Hematopoietic multipotent progenitor cell treated with erythropoietin and hydrocortisone succinate and interleukin-3 and kit ligand, for 15 days (in vitro differentiated cells): ENCODE measurements around the gene CDKAL1.
"Not testable (repeated sequence)": the region's sequence is repeated elsewhere in the genome, so short reads cannot be mapped to it uniquely, and the experiment has no call there.

Source experiments
- DNase-seq: peaks from one replicate; pipeline ENCODE4 v3.0.0-alpha.2; 2015; ENCODE audit warnings: low spot score

Gene CDKAL1

DNA sequence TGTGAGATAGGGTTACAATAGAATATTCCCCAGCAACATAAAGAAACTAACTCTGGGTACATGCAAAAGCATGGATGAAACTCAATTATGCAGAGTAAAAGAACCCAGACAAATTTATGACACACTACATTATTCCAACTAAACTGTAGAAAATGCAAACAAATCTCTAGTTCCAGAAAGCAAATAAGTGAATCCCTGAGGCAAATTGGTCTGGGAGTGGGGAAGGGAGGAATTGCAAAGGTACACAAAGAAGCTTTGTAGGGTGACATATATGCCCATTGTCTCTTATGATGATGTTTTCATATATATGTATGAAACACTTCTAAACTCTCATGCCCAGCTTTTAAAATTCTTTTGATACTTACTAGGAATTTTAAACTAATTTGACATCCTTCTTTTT, 266.0 kb downstream of the CDKAL1 start:
- DNase-seq, result no peak

DNA sequence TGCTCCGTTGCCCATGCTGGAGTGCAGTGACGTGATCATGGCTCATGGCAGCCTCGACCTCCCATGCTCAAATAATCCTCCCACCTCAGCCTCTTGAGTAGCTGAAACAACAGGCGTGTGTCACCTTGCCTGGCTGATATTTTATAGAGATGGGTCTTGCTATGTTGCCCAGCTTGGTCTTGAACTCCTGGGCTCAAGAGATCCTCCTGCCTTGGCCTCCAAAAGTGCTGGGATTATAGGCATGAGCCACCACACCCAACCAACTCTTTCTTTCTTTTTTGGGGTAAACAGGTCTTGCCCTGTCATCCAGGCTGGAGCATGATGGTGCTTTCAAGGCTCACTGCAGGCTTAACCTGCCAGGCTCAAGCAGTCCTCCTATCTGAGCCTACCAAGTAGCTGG, 266.4 kb downstream of the CDKAL1 start:
- DNase-seq, result no peak

DNA sequence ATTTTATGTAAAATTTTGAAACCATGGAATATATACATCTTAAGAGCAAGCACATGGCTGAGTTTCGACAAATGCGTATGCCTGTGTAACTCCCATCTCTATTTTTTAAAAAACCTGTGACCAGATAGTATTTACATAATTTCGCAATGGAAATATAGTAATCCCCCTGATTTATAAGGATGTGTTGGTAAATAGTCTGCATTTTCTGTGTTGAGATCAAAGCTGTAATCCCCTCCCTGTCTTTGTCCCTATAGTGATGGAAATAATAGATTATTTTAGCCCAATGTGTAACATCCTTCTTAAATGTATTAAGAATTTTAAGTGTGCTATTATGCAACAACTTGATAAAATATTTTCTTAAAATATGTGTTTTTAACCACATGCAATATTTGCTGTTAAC, 267.3 kb downstream of the CDKAL1 start:
- no peak for DNase-seq

DNA sequence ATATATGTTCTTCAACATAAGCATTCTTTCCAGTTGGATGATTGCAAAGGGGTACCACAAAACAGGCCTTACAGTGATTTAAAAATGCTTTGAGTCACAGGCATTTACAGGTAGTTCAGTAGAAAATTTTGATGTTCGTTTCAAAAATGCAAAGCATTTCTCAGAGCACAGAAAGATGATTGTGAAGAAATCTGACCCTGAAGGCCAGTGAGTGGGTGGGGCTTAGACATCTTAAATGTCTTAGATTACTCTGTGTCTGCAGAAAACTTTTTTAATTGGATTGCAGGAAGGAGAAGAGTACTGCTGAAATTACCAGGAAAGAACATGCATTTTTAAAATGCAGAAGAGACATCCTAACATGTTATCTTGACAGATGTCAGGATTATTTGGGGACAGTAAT, 268.3 kb downstream of the CDKAL1 start:
- no peak for DNase-seq

DNA sequence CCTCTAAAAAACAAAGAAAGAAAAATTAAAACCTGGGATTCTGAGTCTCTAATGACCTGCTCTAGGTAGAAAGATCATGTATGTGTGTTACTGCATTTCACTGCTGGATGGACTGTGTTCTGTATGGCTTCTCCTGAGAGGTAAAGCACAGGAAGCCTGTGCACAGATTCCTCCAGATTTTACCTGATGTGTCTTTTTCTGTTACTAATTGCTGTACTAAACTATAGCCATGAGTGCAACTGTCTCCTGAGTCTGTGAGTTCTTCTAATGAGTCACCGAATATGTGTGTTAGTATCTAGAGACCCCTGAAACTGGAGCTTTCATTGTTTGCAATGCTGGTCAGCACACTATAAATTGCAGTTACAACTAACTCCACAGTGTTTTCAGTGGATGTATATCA, 270.8 kb downstream of the CDKAL1 start:
- no peak for DNase-seq

DNA sequence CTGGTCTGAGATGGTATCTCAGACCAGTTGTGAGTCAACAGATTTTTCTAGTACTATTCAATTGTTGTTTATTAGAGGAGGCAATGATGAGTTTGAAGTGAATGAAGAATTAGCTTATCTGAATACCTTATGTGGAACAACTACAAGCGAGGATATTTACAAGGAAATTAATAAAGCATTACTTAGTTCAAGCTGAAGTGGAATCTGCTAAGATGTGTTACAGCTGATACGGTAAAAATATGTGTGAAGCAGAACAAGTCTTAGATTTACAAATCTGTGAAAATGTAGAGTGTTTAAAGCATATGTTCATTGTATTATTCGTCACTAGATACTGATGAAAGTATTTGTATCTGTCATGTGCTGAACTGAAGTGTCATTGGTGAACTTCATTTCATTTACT, 272.4 kb downstream of the CDKAL1 start:
- DNase-seq, result no peak

DNA sequence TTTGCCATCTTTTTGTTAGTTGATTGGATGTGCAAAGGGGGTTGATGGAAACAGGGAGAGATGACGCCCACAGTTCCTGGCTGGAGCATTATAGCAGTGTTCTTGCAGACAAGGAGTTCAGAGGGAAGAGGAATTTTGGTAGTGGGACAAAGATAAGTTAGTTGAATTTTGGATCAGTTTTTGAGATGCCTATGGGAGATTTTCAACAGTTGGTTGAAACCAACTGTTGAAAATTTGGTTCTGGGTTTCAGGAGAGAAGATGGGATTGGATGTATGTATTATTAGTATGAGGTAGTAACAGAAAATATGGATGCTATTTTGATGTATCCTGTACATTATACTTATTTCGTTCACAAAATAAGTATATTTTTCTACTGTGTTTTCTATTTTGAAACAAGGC, 274.2 kb downstream of the CDKAL1 start:
- no peak for DNase-seq

DNA sequence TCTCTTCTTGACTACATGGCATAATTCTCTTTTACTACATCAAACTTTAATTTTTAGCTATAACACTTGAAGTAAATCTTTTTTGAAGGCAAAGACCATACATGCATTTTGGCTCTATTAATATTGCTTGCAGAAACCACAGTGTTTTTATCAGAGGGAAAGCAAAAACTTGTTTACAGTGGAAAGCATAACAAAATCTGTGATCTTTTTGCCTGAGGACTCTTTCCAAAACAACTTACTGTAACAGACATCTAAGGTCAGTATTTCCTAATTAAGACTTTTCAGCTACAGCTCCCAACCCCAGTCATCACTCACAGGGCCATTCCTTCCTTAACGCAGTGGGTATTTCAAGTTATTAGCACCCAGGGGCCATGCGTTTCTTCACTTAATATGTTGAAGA, 274.7 kb downstream of the CDKAL1 start:
- no peak for DNase-seq

DNA sequence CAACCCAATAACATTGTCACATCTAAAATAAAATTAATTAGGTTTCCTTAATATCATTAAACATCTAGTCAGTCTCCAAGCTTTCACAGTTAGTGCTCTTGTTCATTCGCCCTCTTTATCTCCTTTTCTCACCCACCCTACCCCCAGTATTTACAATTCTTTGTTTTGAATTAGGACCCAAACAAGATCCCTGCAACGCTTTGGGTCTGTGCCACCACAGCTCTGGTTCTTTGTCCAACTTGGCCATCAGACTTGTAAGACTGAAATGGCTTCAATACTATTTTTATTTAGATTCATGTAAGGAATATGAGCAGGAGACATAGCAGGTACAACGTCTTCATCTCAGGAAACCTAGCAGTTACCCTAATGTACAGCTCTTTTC, 276.5 kb downstream of the CDKAL1 start:
- DNase-seq, result no peak

DNA sequence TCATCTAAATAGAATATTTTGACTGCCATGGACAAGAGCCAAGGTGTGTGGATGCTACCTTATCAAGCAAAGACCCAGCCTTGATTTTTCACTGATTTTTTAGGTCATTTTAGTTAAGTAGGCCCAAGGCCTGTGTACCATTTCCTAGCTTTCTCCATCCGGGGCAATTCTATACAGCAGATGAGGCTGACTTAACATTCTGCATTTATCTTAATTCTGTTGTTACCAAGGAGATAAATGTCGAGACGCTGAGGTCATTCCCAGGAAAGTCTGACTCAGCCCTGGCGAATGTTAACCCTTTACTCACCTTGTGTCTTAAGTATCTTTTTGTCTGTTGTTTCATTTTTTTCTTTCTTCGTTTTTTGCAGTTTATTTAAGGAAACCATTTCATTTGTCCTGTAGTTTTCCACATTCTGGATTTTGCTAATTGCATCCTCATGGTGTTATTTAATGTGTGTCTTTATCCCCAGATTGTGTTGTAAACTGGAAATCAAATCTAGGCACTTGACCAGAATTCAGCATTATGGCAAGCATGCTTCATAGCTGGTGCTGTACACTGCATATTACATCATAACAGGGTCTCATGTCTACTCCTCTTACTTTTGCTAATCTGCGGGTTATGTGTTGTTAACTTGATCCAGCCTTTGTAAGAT, 277.0 kb downstream of the CDKAL1 start:
- DNase-seq, result peak; percentile 11

DNA sequence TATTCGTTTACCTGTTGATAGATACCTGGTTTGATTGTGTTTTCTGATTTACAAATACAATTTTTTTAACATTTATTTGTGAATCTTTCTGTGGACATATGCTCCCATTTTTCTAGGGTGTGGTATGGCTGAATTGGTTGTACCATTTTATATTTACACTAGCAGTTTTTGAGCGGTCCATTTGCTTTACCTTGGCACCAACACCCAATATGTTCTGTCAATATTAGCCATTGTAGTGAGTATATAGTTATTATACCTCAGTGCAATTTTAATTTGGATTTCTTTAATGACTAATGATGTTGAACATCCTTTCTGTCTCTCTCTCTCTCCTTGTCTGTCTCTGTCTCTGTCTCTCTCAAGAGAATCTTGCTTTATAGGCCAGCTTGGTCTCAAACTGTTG, 278.5 kb downstream of the CDKAL1 start:
- no peak for DNase-seq

DNA sequence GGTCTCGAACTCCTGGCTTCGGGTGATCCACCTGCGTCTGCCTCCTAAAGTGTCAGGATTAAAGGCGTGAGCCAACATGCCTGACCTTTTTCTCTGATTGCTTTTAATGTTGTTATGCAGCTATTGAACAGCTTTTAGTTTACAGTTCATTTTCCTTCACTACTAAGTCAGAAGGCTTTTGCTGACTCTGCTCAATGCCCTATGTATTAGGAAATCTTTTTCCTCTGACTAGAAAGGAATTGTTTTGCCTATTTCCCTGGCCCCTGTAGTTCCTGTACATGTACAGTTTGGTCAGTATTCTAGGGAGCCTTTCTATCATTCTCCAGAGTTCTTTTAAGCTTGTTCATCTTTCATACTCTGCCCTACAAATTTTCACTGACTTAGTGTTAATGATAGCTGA, 280.2 kb downstream of the CDKAL1 start:
- no peak for DNase-seq

DNA sequence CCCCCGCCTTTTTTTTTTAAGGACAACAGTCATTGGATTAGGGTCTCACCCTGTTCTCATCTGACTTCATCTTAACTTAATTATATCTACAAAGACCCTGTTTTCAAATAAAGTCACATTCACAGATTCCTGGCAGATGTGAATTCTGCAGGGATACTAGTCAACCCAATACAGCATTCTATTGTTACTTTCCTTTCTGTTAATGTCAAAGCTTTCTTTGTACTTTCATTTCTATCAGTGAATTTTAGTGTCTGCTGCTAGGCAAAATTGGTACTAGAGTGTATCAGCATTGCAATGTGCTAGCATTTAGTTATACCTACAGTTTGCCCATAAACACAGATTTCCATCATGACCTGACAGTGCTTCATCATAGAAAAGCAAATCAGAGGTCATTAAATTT, 281.9 kb downstream of the CDKAL1 start:
- DNase-seq, result no peak

DNA sequence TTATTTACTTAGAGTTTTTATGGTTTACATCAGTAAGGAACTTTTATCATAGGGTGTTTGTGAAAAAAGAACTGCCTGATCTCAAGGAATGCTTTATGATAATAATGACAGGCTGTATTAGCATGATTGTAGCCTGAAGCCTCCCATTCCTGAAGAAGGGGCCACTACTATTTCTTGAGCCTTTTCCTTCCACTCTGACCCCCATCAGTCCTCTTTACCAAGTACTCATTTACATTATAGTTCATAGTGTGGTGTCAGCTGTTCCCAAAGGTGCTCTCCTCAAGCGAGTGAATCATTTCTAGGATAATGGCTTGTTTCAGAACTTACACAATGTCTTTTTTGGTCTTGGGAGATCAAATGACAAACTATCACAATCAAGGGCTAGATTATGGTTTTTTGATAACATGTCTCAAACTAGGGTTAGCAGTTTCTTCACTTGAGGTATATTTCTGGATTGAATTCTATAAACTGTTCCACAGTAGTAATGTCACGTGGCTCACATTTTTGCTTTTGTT, 283.6 kb downstream of the CDKAL1 start:
- no peak for DNase-seq

DNA sequence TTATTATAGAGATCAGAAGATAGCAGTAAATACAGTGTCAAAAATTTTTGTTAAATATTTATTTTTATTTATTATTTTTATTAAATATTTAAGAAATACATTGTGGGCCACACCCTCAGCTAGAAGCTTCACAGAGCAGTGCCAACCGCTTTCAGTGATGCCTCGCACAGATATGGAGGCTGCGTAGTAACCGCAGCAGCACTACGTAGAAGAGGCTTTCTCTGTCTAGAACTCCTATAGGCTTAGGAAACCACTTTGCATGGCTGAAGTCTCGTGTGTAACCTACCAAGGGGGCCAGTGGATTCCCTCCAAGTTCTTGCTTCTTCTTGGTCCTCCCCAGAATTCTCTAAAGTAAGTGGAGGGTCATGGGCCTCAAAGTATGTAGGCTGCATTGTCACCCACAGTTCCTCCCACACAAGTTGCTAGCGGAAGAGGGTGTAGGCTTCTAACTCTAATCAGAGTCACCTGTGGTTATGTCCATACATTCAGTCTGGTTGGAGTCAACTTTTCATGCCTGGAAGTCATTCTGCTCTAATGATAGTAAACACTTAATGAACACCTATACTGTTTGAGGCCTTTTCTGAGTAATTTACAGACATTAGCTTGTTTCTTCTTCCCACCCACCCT, 285.6 kb downstream of the CDKAL1 start:
- no peak for DNase-seq

DNA sequence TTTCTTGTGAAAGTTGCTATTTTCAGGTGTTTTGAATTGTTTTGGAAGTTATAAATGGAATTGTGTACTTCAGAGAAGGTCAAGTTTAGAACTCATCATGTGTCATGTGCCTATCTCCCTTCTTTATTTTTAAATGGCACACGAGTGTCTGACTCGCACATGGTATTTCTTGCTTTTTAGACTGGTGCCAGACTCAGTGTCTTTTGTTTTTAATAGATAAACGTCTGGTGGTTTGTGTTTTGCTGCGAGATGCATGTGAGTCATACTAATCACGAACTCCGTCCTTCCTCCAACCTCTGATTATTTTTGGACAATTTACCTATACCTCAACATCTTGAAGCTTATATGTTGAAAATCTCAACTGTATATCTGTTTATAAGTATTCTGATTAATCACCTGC, 292.1 kb downstream of the CDKAL1 start:
- no peak for DNase-seq

DNA sequence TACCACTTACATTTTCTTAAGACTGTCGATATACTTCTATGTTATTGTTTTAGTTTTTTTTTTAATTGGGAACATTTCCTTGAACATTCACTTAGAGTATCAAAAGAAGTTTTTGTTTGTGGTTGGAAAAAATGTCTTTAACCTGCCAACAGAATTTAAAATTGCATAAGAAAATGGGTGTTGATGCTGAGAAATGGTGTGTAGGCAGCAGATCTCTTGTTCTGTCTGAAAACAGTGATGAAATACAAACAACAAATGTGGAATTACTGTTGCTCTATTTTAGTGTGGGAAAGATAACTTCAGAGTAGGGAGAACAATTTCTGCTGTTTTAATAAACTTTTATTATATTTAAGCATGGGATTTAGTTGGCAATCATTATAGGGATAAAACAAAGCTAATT, 293.5 kb downstream of the CDKAL1 start:
- no peak for DNase-seq

DNA sequence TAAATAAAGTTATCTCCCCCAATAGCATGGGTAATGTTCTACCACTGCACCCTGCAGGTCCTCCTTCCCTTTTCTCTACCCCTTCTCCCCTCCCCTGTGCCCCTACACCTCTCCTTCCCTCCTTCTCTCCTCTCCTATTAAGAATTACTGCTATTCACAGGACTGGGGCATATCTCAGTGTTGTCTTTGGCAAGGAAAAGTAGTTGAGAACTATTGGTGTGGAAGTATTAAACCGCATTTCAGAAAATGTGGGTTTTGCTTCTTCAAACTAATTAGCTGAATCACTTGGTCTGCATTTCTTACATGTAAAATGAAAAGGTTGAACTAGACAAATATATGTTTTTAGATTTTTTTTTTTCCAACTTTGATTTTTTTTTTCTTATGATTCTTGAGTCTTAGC, 296.3 kb downstream of the CDKAL1 start:
- no peak for DNase-seq

DNA sequence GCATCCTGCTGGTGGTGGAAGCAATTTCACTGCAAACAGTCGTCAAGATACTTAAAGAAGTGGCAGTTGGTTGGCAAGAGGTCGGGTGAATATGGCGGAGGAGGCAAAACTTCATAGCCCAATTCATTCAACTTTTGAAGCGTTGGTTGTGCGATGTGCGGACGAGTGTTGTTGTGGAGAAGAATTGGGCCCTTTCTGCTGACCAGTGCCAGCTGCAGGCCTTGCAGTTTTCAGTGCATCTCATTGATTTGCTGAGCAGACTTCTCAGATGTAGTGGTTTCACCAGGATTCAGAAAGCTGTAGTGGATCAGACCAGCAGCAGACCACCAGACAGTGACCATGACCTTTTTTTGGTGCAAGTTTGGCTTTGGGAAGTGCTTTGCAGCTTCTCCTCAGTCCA, 297.0 kb downstream of the CDKAL1 start:
- DNase-seq, result not testable (repeated sequence)

DNA sequence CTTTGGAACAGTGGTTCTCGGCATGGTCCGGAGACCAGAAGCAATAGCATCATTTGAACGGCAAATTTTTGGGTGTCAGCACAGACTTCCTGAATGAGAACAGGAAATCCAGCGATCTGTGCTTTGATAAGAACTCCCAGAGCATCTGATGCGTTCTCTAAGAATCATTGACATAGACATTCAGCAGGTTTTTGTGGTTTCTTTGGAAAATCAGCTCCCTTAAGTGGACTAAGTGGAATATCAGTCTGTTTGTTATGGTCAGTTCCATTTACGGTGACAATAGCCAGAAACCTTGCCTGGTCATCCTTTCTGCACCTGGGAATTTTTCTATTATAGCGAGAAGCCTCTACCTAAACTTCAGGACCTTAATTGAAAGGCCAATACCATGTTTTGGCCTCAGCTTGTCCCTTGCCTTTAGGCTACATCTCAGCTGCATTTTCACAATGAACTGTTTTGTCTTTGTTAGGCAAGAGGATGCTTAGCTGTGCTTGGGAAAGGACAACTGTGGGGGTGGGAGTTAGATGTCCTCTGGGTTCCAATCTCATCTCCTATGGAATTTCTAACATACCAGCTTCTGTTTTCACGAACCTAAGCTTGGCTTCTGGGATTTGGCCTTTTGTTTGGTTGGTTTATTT, 299.7 kb downstream of the CDKAL1 start:
- no peak for DNase-seq

DNA sequence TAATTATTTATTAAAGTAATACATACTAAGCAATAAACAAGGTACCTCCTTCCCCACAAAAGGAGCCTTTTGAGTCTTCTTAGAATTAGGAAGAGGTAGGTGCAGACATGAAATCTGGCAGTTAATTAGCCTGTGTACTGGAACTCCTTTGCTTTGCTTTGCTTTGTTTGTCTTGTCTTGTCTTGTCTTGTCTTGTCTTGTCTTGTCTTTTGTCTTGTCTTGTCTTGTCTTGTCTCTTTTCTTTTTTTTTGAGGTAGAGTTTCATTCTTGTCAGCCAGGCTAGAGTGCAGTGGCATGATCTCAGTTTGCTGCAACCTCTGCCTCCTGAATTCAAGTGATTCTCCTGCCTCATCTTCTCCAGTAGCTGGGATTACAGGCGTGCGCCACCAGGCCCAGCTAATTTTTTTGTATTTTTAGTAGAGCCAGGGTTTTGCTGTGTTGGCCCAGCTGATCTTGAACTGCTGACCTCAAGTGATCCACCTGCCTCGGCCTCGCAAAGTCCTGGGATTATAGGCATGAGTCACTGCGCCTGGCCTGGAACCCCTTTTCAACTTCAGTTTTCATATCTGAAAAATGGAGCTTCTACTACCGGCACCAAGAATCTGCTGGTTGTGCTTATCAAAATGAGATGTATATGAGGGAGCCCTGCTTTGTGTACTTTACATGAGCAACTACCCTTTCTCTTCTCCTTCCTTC, 301.2 kb downstream of the CDKAL1 start:
- DNase-seq, result no peak

DNA sequence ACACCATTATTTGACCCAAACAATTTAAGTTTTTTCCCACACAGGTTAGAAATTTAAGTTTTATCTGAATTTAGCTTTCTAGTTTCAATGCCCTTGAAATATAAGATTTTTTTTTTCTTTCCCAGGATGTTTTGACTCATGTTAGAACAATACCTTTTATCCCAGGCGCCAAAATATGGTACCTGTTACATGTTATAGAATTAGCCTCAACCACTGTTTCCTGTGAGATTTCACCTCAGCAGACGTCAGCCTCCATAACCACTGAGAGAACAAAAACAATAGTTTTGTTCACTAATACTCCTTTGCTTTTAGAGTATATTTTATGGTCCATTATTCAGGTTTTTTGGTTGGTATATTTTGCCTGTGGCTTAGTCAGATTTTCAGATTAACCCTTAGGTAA, 302.9 kb downstream of the CDKAL1 start:
- no peak for DNase-seq

DNA sequence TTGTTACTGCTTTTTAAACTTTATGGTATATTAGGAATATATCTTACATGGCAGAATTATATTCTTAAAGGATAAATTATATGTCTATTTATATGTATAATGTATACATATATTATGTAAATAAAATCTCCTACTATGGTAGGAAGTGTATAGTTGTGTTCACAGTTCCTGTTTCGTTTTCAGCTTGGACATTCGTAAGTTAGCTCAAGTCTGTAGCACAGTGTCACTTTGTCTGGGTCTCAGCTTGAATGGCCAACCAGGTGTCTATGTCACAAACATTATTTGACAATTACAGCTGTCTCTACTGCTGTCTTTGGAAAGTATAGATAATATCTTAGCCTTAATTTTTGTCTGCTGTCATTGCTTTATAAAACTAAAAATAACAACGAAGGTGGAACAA, 303.9 kb downstream of the CDKAL1 start:
- DNase-seq, result no peak
